Transverse colon (tissue), 4 donors: ENCODE measurements around the gene THSD4.

Source experiments
- CTCF ChIP-seq, 5 experiments: fragments of 200-600 bp in 3 of 5; fragments of 450-650 bp in 2 of 5; sonication (generic) in 3 of 5; IDR thresholded peaks; 1 replicate in 2 of 5; 2 replicates in 3 of 5; pipeline ENCODE4 v1.5.1; 2016 to 2017; ENCODE audit warnings: antibody characterized with exemption in 5 of 5, inconsistent platforms in 3 of 5, mild to moderate bottlenecking in 2 of 5, moderate library complexity in 1 of 5
- POLR2A ChIP-seq: fragments of 450-650 bp; IDR thresholded peaks from one replicate; pipeline ENCODE4 v1.6.1; 2016; ENCODE audit warnings: antibody characterized with exemption, mild to moderate bottlenecking, moderate library complexity
- POLR2AphosphoS5 ChIP-seq, 3 donors: sonication (generic); formaldehyde crosslinking; IDR thresholded peaks; one replicate each; pipeline ENCODE4 v1.6.1; 2016; ENCODE audit warnings: antibody characterized with exemption in 3 of 3

GRCh38 chr15:71596672-71597071, 481.4 kb downstream of the THSD4 start:
- TF ChIP-seq POLR2A (no peak), POLR2AphosphoS5 (IDR thresholded peaks at IDR 0.05) (no peak), CTCF (IDR thresholded peaks at IDR 0.05) (no peak)
